ENCODE results near the gene MRTFA.
"Not testable (repeated sequence)": the region's sequence is repeated elsewhere in the genome, so short reads cannot be mapped to it uniquely, and the experiment has no call there.

Gene MRTFA

DNA sequence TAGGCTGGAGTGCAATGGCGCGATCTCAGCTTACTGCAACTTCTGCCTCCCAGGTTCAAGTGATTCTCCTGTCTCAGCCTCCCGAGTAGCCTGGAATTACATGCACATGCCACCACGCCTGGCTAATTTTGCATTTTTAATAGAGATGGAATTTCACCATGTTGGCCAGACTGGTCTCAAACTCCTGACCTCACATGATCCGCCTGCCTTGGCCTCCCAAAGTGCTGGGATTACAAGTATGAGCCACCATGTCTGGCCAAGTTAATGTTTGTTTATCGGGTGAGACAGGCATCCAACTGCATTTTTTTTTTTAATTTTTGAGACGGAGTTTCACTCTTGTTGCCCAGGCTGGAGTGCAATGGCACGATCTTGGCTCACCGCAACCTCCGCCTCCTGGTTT is 20.1 kb upstream of the MRTFA start:
- DNase-seq = not testable (repeated sequence)

DNA sequence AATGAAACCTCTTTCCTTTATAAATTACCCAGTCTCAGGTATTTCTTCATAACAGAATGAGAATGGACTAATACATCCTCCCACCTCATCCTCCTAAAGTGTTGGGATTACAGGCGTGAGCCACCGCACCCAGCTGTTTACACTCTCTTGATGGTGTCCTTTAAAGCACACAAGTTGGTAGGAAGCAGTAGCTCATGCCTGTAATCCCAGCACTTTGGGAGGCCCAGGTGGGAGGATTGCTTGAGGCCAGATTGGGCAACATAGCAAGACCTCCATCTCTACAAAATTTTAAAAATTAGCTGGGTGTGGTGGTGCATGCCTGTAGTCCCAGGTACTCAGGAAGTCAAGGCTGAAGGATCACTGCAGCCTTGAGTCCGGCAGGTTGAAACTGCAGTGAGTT is 19.4 kb upstream of the MRTFA start:
- DNase-seq = not testable (repeated sequence)

DNA sequence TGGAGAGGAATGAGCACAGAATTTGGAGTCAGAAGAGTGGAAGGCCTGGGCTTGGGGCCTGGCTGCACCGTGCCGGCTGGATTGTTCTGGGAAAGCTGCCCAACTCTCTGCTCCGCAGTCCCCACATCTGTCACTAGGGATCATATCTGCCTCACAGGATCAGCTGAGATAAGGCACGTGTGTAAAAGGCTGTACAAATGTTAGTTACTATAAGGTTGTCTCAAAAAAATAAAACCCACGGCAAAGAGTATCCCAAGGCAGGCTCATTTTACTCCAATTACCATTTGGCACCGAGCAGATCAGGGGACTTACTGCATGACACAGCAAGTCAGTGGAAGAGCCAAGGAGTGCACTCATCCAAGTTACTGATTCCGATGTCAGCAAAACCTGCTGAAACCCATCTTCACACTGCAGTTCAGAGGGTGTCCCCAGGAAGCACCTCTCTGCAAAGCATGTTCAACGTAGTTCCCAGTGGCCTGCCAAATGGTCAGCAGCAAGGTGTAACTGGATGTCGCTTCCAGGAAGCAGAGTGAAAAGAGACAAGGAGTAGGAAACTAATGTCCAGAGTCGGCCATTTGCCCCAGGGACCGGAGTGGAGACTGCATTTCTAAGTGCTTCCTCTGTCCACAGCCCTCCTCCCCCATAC is 18.1 kb upstream of the MRTFA start:
- DNase-seq = no peak

- DNase-seq = no peak
Observed at GRCh38 chr22:40653361-40653760, 16.8 kb upstream of the MRTFA start.

DNA sequence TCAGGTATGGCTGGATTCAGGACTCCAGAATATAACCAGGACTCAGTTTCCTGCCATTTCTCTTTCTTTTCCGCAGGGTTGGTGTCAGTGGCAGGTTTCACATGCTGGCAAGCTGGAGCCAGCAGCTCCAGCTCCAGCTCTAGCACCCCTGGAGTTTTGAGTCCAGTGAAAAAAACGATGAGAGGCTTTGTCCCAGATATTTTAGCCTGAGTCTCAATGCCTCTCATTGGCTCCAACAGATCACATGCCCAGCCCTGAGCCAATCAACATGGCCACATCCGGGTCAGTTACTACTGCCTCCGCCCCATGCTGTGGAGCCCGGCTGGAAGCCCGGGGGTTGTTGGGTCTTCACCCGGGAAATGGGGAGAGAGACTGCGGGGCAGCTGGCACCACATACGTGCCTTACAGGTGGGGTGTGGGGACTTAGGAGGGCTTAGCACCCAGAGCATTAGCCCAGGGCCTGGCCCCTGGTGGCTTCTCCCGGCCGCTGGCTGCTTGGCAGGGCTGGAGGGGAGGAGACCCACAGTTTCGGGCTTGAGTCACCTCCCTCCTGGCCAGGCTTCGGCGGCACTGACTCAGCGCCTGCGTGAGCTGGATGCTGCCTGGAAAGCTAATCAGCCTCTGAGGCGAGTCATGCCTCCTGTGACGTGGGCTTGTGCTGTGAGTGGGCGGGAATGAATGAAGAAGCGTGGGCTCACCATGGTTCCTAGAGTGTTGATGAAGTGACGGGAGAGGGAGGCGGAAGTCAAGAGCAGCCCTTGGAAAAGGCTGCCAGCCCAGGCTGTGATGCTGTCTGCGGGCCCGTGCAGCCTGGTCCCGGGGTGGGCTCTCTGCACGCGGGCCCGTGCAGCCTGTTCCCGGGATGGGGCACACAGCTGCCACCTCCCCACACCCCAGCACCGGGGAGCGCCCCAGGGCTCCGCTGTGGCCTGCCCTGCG is 15.3 kb upstream of the MRTFA start:
- DNase-seq = peak; percentile 82

DNA sequence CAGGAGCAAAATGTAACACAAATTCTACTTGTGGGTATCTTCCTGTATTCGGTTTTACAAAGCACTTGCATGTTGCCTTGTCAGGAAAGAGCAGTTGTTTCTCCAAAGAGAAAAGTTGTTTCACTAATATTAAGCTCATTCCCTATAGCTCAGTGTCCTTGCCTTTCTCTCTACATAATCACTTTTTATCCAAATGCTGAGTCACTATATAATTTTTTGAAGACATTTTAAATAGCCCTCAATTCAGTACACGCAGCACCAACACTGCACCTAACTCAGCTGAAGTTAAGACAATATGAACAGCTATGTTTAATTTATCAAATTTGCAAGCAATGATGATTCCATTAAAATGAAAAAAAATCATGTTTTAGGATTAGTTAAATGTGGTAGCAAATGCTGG is 14.5 kb upstream of the MRTFA start:
- no peak for DNase-seq

DNA sequence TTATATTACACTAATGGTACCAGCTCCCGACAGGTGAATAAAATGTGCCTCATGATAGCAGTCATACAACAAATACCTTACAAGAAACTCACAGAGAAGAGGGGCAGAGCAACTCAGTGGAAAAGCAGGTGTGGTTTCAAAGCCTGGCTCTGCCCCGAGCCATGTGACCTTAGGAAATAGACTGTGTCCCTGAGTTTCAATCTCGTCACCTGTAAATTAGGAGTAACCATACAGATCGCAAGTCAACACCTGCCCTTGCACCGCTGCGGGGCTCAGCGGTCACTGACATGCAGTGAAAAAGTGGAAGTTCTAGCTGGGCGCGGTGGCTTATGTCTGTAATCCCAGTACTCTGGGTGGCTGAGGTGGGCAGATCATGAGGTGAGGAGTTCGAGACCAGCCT is 11.9 kb upstream of the MRTFA start:
- no peak for DNase-seq

DNA sequence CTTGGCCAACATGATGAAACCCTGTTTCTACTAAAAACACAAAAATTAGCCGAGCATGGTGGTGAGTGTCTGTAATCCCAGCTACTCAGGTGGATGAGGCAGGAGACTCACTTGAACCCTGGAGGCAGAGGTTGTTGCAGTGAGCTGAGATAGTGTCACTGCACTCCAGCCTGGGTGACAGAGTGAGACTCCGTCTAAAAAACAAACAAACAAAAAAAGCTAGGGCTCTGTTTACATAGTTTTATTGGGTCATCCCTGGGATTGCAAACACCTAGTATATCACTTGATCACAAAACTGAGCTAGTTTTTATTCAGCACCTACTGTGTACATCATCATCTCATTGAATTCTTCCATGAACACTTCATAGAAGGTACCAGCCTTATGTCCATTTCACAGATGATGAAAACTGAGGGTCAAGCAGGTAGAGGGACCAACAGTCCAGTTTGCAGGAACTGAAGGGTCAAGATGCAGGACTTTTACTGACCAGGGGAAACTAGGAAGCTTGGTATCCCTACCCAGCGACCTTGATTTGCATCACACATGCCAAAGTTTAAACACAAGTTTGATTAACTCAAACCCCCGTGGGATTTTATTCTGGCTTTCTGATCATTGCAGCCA is 9.2 kb upstream of the MRTFA start:
- no peak for DNase-seq

- no peak for DNase-seq
Observed at GRCh38 chr22:40642316-40642715, 5.8 kb upstream of the MRTFA start.

- no peak for DNase-seq
Observed at GRCh38 chr22:40641269-40641668, 4.8 kb upstream of the MRTFA start.

GRCh38 chr22:40638261-40638660 is 1.7 kb upstream of the MRTFA start:
- no peak for DNase-seq

- DNase-seq = no peak
Observed at GRCh38 chr22:40637183-40638150, 948 bp upstream of the MRTFA start.

- no peak for DNase-seq
Observed at GRCh38 chr22:40635940-40636379, 559 bp downstream of the MRTFA start.

DNA sequence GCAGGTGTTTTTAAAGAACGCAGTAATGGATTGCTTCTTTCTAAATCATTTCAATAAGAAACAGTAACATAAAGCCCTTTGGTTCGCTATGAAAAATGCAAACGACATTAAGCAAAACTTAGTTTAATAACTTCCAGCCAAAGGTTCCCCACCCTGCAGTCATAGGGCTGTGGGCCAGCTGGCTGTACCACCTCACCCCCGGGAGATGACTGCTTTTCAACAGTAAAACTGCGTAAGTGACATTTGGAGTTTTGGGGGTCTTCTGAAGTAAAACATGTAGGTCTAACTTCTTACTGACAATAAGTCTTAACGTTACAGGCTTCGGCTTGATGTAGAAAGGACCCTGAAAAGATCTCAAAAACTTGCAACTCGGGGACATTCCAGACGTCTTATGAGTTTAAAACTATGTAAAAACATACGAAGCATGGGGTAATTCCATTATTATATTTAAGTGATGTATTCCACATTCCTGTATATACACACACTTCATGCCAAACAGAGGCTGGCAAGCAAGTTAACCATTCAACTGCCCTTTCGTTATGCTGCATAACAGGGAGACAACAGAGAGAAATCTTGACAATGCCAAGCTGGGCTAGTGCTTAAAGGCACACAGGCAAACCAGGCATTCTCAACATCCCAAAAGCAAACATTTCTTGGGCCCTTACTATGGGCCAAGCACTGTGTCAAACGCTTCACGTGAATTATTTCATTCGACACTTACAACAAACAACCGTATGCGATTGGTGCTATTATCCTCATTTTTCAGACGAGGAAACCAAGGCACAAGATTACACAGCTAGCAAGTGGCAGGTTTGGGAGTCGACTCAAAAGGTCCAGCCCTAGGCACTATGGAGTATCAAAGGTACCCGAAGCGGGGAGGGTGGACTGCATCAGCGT is 1.2 kb downstream of the MRTFA start:
- DNase-seq = no peak

GRCh38 chr22:40634119-40634903 is 2.2 kb downstream of the MRTFA start:
- DNase-seq = no peak

DNA sequence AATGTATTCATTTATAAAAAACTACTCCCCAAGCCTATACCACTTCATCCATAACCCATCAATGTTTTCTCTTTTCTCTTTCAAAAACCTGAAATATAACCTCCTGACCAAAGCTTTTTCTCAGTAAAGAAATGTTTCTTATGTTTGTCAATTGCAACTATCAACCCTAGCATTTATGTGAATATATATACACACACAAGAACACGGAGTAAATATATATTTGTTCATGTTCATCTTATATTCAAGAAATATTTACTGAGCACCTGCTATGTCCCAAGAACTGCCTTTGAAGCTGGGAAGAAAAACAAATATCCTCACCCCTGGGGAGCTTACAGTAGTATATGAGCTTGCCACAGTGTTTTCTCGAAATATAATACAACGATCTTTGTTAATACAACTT is 3.5 kb downstream of the MRTFA start:
- no peak for DNase-seq

DNA sequence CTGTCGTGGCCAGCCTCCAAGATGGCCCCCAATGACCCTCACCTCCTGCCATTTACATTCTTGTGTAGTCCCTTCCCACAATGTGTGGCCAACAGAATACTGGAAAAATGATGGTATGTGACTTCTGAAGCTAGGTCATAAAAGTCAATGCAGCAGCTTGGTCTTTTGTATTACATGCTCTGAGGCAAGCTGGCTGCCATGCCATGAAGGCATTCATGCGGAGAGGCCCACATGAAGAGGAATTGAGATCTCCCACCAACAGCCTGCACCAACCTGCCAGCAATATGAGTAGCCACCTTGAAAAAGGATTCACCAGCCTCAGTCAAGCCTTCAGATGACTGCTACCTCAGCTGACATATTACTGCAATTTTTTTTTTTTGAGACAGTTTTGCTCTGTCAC is 4.6 kb downstream of the MRTFA start:
- DNase-seq = no peak

GRCh38 chr22:40628354-40629042 is 8.0 kb downstream of the MRTFA start:
- no peak for DNase-seq

GRCh38 chr22:40627612-40628011 is 8.9 kb downstream of the MRTFA start:
- DNase-seq = no peak

DNA sequence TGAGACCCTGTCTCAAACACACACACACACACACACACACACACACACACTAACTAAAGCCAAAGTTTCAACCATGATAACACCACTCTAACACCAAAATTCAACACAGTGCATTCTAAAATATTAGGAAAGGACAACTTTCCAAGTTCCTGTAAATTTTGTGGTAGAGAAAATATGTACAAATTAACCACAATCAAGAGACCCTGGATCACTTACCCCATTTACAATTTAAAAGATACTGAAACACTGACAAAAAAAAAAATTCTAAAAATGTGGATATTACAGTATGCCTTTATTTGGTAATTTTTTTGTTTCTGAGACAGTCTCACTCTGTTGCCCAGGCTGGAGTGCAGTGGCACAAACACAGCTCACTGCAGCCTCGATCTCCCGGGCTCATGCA is 9.7 kb downstream of the MRTFA start:
- DNase-seq = no peak
